HG03045 (cell line): Measurements from ENCODE around the gene CST4.
"Not testable (repeated sequence)": the region's sequence is repeated elsewhere in the genome, so short reads cannot be mapped to it uniquely, and the experiment has no call there.

Experiments used
- ATAC-seq: cut with Tn5 transposase; IDR thresholded peaks from one replicate; pipeline ENCODE4 v1.9.1; 2021; ENCODE audit warnings: mild to moderate bottlenecking, moderate library complexity; ENCODE audit not compliant: unreplicated experiment

Gene CST4

GRCh38 chr20:23644164-23644563 is 44.7 kb downstream of the CST4 start:
- no peak for ATAC-seq

- no peak for ATAC-seq
Observed at GRCh38 chr20:23643659-23644058, 45.2 kb downstream of the CST4 start.

GRCh38 chr20:23641936-23642751 is 46.7 kb downstream of the CST4 start:
- no peak for ATAC-seq

- no peak for ATAC-seq
Observed at GRCh38 chr20:23640671-23641667, 47.9 kb downstream of the CST4 start.

GRCh38 chr20:23640018-23640601 is 48.7 kb downstream of the CST4 start:
- no peak for ATAC-seq

GRCh38 chr20:23639490-23639958 is 49.3 kb downstream of the CST4 start:
- no peak for ATAC-seq

GRCh38 chr20:23638309-23638708 is 50.5 kb downstream of the CST4 start:
- ATAC-seq, result no peak

GRCh38 chr20:23637282-23638221 is 51.3 kb downstream of the CST4 start, which contains the start of gene CST3:
Gene CST3, minus strand, starts transcription at chr20:23637955. Its CDS starts 93 bp downstream, at chr20:23637862.
- peak; percentile 47 for ATAC-seq

GRCh38 chr20:23636908-23637281 is 51.9 kb downstream of the CST4 start:
- ATAC-seq, result no peak

- ATAC-seq, result no peak
Observed at GRCh38 chr20:23636182-23636907, 52.5 kb downstream of the CST4 start.

GRCh38 chr20:23635768-23636090 is 53.1 kb downstream of the CST4 start:
- ATAC-seq, result not testable (repeated sequence)
